OCI-LY7 (cell line): Measurements from ENCODE around the gene PABPN1L.

Experiments used
- EZH2phosphoT487 ChIP-seq: fragments of 200-600 bp; sonication (generic); IDR thresholded peaks from 2 replicates; pipeline ENCODE4 v1.6.1; 2018; ENCODE audit warnings: low read depth, borderline replicate concordance, mild to moderate bottlenecking, mixed run types, antibody characterized with exemption, low read length, moderate library complexity, mixed read lengths
- TF ChIP-seq, protein P1 (sequence below): fragments of 200-600 bp; sonication (generic); conservative IDR thresholded peaks from 2 replicates; pipeline ENCODE4 v1.5.1; 2014; ENCODE audit warnings: mild to moderate bottlenecking, antibody characterized with exemption, low read length, moderate library complexity, mixed read lengths

- TF ChIP-seq, protein P1, sequence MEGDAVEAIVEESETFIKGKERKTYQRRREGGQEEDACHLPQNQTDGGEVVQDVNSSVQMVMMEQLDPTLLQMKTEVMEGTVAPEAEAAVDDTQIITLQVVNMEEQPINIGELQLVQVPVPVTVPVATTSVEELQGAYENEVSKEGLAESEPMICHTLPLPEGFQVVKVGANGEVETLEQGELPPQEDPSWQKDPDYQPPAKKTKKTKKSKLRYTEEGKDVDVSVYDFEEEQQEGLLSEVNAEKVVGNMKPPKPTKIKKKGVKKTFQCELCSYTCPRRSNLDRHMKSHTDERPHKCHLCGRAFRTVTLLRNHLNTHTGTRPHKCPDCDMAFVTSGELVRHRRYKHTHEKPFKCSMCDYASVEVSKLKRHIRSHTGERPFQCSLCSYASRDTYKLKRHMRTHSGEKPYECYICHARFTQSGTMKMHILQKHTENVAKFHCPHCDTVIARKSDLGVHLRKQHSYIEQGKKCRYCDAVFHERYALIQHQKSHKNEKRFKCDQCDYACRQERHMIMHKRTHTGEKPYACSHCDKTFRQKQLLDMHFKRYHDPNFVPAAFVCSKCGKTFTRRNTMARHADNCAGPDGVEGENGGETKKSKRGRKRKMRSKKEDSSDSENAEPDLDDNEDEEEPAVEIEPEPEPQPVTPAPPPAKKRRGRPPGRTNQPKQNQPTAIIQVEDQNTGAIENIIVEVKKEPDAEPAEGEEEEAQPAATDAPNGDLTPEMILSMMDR, result no peak
- TF ChIP-seq EZH2phosphoT487, result no peak
These were observed 18.8 kb downstream of the PABPN1L start for GRCh38 chr16:88847654-88848053.
